Activated effector memory CD4-positive, alpha-beta T cell treated with Interleukin-2 at 50 U/mL for 16 hours (primary cell): ENCODE measurements around the gene LIF.
"Not testable (repeated sequence)": the region's sequence is repeated elsewhere in the genome, so short reads cannot be mapped to it uniquely, and the experiment has no call there.

Experiments
- DNase-seq: peaks from one replicate; pipeline ENCODE4 v3.0.0-alpha.2; 2020

Gene LIF

DNA sequence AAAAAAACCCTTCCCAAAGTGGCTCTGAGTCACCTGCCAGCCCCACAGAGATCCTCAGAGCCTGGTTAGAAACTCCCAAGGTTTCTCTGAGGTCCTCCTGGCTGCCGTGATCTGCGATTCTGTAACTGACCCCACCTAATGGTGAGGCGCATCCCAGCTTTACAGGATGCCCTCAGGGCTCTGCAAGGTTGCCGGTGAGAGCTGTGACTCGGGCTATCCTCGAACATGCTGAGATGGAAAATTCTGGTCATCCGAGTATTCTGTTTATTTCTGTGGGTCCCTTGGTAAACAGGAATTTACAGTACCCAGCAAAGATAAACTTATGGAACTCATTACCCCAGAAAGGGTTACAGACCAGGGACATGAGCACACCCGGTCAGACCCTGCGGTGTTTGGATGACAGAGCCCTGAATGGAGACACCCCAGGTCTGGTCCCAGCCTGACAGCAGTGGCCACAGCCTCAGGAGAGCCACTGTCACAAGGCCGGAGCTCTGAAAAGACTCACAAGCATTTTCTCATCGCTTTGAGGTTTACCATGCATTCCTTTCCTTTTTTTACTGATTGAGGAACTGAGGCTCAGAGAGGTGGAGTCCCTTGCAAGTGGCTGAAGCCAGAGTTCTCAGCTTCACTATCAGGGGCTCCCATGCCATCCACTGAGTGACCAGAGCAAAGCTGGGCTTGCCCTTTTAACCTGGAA, 22.2 kb downstream of the LIF start:
- DNase-seq: no peak

GRCh38 chr22:30223303-30223702, 23.3 kb downstream of the LIF start:
- no peak for DNase-seq

DNA sequence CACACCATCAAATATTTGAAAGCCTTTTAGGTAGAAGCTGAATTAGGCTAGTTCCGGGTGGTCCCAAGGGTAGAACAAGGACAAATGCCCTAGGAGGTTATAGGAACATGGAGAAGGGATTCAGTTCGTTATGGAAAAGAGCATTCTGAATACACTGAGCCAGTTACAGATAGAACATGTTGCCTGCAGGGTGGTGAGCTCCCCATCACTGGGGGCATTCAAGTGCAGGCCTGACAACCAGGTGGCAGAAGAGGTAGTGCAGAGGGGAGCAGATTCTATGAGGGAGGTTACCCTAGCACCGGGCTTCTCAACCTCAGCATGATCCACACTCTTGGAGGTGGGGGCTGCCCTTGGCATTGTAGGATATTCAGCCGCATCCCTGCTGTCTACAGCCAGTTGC, 24.2 kb downstream of the LIF start:
- DNase-seq: no peak

DNA sequence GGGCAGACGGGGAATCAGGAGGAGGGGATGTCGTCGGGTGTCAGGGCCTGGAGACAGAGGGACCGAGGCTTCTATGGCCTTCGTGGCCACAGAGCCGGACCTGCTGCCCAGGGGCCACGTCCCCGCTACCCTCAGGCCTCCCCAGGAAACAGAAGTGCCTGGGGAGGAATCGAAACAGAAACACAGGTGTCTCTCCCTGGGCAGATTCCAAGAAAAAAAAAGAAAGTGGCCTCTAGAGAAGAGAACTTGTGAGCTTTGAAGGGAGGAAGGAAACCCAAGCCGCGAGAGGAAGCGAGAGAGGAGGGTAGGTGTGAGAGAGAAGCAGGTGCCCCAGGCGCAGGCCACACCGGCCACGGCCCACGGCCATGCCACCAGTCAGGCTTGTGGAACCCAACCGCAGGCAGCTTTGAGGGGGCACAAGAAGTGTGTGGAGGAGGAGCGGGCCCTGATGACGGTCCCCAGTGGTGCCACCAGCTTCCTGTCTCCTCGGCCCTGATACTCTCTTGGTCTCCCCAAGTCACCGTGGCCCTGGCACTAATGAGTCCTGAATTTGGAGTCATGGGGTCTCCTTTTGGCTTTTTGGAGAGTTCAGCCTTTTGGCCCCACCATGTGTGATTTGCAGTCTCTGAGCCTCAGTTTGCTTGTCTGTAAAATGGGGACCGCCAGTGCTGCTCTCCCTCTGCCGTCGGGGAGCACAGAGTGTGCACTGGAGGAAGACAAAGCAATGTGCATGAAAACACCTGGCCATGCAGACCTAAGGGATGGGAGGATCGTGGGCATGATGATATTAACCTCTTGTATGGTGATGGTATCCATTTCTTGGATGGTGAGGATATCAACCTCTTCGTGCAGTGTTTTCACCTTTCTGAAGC, 25.2 kb downstream of the LIF start:
- peak; percentile 47 for DNase-seq

DNA sequence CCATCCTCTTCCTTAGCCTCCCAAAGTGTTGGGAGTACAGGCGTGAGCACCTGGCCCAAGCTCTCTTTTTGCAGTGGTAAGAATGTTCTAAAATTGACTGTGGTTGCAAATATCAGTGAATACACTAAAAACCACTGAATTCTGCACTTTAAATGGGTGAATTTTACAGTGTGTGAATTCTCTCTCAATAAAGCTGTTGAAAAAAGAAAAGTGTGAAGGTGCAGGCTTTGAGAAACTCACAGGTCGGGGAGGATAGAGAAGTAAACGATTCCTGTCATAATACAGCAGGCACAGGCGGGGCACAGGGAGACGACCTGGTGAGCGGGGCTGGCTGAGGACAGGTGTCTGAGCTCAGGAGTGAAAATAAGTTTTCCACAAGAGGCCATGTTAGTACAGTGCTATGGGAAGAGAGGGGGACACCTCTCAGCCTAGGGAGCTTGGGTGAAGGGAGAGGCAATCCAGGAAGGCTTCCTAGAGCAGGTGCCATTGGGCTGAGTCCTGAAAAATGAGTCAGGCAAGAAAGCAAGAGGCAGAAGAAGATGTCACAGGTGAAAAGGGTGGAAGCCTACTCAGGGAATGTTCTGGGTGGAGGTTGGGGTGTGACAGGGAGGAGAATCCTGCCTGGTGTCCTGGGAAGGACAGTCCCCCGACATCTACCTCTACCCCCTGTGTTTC, 26.1 kb downstream of the LIF start:
- no peak for DNase-seq

- no peak for DNase-seq
Measured at GRCh38 chr22:30219668-30220278, 26.8 kb downstream of the LIF start.

DNA sequence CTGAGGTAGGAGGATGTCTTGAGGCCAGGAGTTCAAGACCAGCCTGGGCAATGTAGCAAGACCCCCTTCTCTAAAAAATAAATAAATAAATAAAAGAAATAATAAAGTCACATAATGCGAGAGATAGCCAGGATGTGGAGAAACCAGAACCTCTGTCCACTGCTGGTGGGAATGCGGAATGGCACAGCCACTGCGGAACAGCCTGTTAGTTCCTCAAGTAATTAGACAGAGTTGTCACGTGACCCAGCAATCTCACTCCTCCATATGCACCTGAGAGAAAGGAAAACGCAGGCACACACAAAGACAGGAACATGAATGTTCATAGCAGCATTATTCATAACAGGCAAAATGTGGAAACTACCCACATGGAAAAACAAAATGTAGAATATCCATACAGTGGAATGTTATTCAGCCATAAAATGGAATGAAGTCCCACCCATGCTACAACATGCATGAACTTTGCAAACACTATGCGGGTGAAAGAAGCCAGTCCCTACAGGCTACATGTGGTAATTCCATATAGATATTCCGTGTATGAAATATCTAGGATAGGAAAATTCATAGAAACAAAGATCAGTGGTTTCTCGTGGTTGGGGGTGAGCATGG, 27.4 kb downstream of the LIF start:
- no peak for DNase-seq

- DNase-seq: no peak
Measured at GRCh38 chr22:30217698-30218560, 28.6 kb downstream of the LIF start.

DNA sequence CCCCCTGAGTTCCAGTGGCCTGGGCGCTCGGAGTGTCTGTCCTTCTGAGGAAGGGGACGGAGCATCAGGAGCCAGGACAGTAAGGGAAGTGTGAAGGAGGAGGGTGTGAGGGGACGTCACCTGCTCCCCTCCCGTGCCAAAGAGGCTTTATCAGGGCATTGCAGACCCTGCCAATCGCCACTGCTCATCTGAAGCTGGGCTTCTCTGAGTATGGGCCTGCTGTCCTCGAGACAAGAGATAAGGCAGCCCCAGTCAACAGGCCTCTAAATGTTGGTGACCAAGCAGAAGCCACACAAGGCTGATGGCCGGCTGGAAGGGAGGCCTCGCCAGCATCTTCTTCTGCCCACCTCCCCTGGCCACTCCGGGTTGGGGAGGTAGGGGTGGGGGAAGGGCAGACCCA, 29.8 kb downstream of the LIF start:
- no peak for DNase-seq

- not testable (repeated sequence) for DNase-seq
Measured at GRCh38 chr22:30216272-30216671, 30.3 kb downstream of the LIF start.

DNA sequence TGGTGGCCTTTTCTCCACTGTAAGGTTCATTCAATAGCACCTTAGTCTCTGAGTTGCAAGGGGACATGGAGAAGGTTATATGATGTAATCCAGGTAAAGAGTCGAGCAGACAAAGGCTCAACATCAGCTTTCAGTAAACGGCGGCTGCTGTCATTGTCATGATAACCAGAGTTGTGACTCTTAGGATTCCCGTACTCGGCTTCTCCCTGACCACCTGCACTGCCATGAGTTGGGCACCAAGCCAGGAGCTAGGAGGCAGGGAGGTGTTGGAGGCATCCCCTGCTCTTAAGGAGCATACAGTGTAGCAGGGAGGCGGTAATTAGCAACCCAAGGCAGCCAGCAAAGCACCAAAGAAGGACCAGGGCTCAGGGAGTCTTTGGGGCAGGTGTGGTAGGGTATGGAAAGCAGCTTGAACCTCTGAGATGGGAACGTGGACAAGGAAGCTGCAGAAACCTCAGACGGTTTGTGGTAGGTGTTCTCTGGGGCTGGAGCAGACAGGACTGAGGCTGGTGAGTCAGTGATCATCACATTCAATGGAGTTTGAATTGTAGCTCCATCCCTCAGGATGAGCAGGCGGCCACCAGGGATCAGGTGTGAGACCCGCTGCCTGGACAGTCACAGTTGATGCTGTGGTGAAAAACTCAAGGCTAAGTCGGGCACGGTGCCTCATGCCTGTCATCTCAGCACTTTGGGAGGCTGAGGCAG, 31.7 kb downstream of the LIF start:
- no peak for DNase-seq

DNA sequence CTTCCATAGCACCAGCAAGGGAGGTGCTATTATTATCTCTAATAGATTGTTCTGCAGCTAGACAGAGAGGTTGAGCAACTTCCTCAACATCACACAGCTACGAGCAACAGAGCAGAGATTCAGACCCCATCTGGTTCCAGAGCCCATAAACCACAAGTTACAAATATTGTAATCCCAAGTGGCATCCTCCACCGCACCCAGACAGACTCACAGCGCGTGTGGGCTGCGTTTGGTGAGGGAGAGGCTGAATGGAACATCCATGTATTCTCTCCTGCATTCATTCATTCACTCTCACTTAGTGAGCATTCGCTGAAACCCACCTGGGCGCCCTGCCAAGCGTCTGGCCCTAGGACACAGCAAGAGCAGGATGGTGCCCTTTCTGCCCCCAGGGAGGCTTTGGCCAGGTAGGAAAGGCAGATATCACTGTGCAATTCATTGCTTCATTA, 33.5 kb downstream of the LIF start:
- no peak for DNase-seq

DNA sequence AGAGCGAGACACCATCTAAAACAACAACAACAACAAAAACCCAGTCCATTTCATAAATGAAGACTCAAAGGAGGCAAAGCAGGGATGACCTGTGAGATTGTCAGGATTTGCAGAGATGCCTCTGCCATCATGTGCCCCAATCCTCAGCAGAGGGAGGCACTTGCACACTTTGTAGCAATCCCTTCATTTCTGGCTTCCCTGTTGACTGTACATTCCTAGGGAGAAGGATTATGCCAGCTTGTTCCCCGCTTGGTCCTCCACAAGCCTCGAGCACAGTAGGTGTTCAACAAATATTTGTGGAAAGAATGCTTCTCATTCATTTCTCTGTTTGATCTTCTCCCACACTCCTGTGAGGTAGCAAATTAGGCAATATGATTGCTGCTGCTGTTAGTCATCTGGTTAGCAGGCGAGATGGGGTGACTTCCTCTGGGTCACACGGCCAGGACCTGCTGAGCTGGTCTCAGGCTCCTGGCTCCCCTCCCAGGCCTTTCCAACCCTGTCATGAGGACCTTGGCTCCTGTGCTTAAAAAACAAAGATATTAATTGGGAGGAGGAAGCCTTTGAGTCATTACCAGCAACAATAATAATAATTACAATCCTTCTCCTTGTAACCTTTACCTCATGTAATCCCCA, 34.1 kb downstream of the LIF start:
- no peak for DNase-seq

GRCh38 chr22:30211124-30211820, 35.3 kb downstream of the LIF start:
- no peak for DNase-seq

DNA sequence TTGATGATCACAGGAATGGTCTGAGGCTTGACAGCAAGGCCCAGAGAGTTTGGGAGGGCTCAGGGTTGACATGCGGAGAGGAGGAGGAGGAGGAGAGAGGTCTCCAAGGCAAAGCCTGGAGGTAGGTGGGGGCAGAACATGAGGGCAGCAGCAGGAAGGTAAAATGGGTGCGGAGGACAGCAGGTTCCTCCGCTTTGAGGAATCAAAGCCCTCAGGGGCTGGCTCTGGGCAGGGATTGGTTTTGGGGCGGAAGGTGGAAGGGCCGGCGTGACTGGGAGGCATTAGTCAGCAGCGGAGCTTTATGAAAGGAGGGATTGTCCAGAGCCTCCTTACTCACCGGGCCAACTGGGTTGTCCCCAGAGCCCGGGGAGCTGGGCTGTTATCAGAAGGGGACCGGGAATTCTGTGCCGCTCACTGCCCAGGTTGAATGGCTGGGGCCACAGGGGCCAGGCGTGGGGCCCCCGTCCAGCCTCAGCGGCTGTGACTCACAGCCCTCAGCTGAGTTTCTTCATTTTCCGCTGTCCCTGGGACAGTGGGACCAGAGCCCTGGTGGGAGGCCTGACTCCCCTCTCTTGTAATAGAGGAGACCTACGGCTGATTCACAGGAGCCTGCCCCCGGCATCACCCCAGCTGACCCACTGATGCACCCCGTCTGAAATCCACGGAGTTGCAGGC, 36.2 kb downstream of the LIF start:
- no peak for DNase-seq

GRCh38 chr22:30209642-30210041, 36.9 kb downstream of the LIF start:
- DNase-seq: no peak

DNA sequence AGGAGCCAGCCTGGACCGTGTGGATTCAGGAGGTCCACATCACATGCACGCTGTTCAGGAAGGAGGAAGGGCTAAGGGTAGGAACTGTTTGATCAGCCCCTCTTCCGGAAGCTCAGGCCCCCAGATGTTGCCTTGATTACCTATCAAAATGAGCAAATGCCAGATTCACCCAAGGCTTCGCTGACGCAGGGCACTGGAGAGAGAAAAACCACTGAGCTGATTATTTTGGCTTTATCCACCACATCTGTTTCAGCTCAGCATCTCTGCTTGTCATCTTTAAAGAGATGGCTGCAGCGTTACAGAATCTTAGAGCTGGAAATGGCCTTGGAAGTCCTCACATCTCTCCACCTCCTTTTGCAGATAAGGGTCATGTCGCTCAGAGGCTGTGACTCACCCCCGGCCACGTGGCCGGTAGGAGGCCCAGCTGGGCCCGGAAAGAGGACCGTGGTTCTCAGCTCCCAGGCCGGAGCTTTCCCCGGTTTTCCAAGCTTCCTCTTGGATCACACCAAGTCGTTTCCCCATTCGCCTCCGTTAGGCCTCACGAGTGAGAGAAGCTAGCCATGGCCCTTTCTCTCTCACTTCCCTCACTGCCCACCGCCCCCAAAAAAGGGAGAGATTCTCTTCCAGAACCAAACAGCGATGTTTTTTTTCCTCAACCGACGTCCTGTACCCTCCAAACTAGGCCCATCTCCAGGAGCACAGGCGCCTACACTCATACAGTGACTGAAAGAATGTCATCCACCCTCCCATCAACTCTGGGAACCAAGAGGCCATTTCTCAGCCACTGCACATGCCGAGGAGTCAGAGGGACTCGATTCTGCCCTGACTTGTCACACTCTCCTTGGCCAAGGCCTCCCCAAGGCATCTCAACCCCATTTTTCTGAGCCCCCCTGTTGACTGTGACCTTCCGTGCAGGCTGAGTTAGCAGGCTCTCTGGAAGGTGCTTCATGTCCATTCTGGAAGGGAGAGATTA, 37.6 kb downstream of the LIF start:
- DNase-seq: no peak

DNA sequence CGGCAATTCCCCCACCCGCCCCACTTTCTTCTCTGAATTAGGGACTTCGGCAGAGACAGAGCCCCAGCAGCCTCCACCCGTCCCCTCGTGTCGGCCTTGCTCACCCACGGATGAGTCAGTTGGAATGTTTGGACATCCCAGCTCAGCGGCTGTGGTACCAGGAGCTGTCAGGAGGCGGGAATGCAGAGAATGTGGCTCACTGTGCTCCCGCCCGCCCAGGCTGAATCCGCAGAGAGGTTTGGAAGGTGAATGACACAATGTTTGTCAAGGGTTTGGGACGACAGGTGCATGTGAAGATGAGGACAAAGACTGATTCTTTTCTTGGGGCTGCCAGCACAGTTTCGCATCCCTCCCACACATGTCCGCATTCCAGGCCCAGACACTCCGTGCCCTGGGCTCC, 39.6 kb downstream of the LIF start:
- no peak for DNase-seq
